GM21515 (cell line): ENCODE measurements around the gene GATA5.

Source experiments
- ATAC-seq: cut with Tn5 transposase; IDR thresholded peaks from one replicate; pipeline ENCODE4 v1.9.1; 2021; ENCODE audit not compliant: unreplicated experiment

The GATA5 gene

GRCh38 chr20:62473717-62474603 lies 1.8 kb downstream of the GATA5 start:
- no peak for ATAC-seq

- ATAC-seq, result no peak
These were observed 2.7 kb downstream of the GATA5 start for GRCh38 chr20:62472941-62473585.

- ATAC-seq, result no peak
These were observed 3.5 kb downstream of the GATA5 start for GRCh38 chr20:62472138-62472940.

- no peak for ATAC-seq
These were observed 5.3 kb downstream of the GATA5 start for GRCh38 chr20:62470459-62470858.

GRCh38 chr20:62470001-62470400 lies 5.8 kb downstream of the GATA5 start:
- ATAC-seq, result no peak

GRCh38 chr20:62469352-62469751 lies 6.4 kb downstream of the GATA5 start:
- no peak for ATAC-seq

GRCh38 chr20:62466806-62467537 lies 8.8 kb downstream of the GATA5 start:
- no peak for ATAC-seq

GRCh38 chr20:62466072-62466760 lies 9.6 kb downstream of the GATA5 start:
- ATAC-seq, result no peak

- ATAC-seq, result no peak
These were observed 10.8 kb downstream of the GATA5 start for GRCh38 chr20:62464990-62465389.

- no peak for ATAC-seq
These were observed 11.4 kb downstream of the GATA5 start for GRCh38 chr20:62464425-62464770.

GRCh38 chr20:62463651-62464424 lies 12.0 kb downstream of the GATA5 start:
- no peak for ATAC-seq

GRCh38 chr20:62462976-62463592 lies 12.7 kb downstream of the GATA5 start:
- no peak for ATAC-seq

- ATAC-seq, result no peak
These were observed 14.0 kb downstream of the GATA5 start for GRCh38 chr20:62461834-62462233.

- no peak for ATAC-seq
These were observed 14.6 kb downstream of the GATA5 start for GRCh38 chr20:62461157-62461556.

GRCh38 chr20:62460678-62461077 lies 15.1 kb downstream of the GATA5 start:
- no peak for ATAC-seq

GRCh38 chr20:62459488-62459887 lies 16.3 kb downstream of the GATA5 start:
- no peak for ATAC-seq

- ATAC-seq, result no peak
These were observed 17.2 kb downstream of the GATA5 start for GRCh38 chr20:62458275-62459251.

GRCh38 chr20:62457831-62458230 lies 18.0 kb downstream of the GATA5 start:
- no peak for ATAC-seq
